H9 (cell line): ENCODE data around the gene DNAJA4. TPM values are rescaled to one million over a fixed set of nuclear protein-coding genes. Genes with fewer than 3 reads are reported as not detected.

Experiments used
- DNase-seq: peaks from one replicate; pipeline ENCODE4 v3.0.0-alpha.2; 2017
- H2AFZ ChIP-seq: one replicate; pipeline ENCODE4 v1.6.1; 2013; ENCODE audit warnings: mild to moderate bottlenecking, low read length, control low read depth, moderate library complexity
- H2AK5ac ChIP-seq: 2 replicates; pipeline ENCODE4 v1.6.1; 2013; ENCODE audit warnings: low read length, control low read depth, mixed read lengths; ENCODE audit not compliant: insufficient read length
- H2BK120ac ChIP-seq: one replicate; pipeline ENCODE4 v1.6.1; 2013; ENCODE audit warnings: low read depth, mild to moderate bottlenecking, low read length, control low read depth, inconsistent platforms; ENCODE audit not compliant: poor library complexity, severe bottlenecking
- H2BK12ac ChIP-seq: 2 replicates; pipeline ENCODE4 v1.6.1; 2013; ENCODE audit warnings: low read length, control low read depth, mixed read lengths, low read depth; ENCODE audit not compliant: insufficient read length
- H2BK15ac ChIP-seq: 2 replicates; pipeline ENCODE4 v1.6.1; 2013; ENCODE audit warnings: low read depth, low read length, control low read depth
- H2BK20ac ChIP-seq: one replicate; pipeline ENCODE4 v1.6.1; 2013; ENCODE audit warnings: low read depth, mild to moderate bottlenecking, low read length, control low read depth, inconsistent platforms; ENCODE audit not compliant: poor library complexity, severe bottlenecking
- H2BK5ac ChIP-seq: 2 replicates; pipeline ENCODE4 v1.6.1; 2013; ENCODE audit warnings: low read length, control low read depth, mixed read lengths; ENCODE audit not compliant: insufficient read length
- H3K14ac ChIP-seq: 2 replicates; pipeline ENCODE4 v1.6.1; 2013; ENCODE audit warnings: low read length, control low read depth; ENCODE audit not compliant: insufficient read depth
- H3K18ac ChIP-seq: 2 replicates; pipeline ENCODE4 v1.6.1; 2013; ENCODE audit warnings: low read depth, mild to moderate bottlenecking, mixed read lengths, low read length, control low read depth; ENCODE audit not compliant: insufficient read length
- H3K23ac ChIP-seq: 2 replicates; pipeline ENCODE4 v1.6.1; 2013; ENCODE audit warnings: low read length, control low read depth, mixed read lengths, low read depth; ENCODE audit not compliant: insufficient read length
- H3K23me2 ChIP-seq: 2 replicates; pipeline ENCODE4 v1.6.1; 2013; ENCODE audit warnings: low read depth, mild to moderate bottlenecking, mixed read lengths, low read length, control low read depth; ENCODE audit not compliant: insufficient read length, poor library complexity, severe bottlenecking
- H3K27ac ChIP-seq: 2 replicates; pipeline ENCODE4 v1.5.1; 2013; ENCODE audit warnings: low read length, control low read depth, mixed read lengths, low read depth; ENCODE audit not compliant: insufficient read length
- H3K27me3 ChIP-seq: 2 replicates; pipeline ENCODE4 v1.6.1; 2013; ENCODE audit warnings: low read length, control low read depth, inconsistent platforms; ENCODE audit not compliant: insufficient read depth
- H3K4ac ChIP-seq: 2 replicates; pipeline ENCODE4 v1.6.1; 2013; ENCODE audit warnings: low read depth, mild to moderate bottlenecking, control low read depth, inconsistent platforms, low read length, moderate library complexity
- H3K4me1 ChIP-seq: 2 replicates; pipeline ENCODE4 v1.6.1; 2013; ENCODE audit warnings: low read length, control low read depth, inconsistent platforms; ENCODE audit not compliant: insufficient read depth
- H3K4me2 ChIP-seq: 2 replicates; pipeline ENCODE4 v1.6.1; 2013; ENCODE audit warnings: low read length, control low read depth, mixed read lengths; ENCODE audit not compliant: insufficient read length, insufficient read depth
- H3K56ac ChIP-seq: 2 replicates; pipeline ENCODE4 v1.6.1; 2013; ENCODE audit warnings: low read depth, mild to moderate bottlenecking, mixed read lengths, low read length, control low read depth; ENCODE audit not compliant: insufficient read length
- H3K79me1 ChIP-seq: 2 replicates; pipeline ENCODE4 v1.6.1; 2013; ENCODE audit warnings: low read depth, mild to moderate bottlenecking, moderate library complexity, low read length, control low read depth, inconsistent platforms; ENCODE audit not compliant: insufficient read depth, poor library complexity, severe bottlenecking
- H3K79me2 ChIP-seq: 2 replicates; pipeline ENCODE4 v1.6.1; 2013; ENCODE audit warnings: low read length, control low read depth, inconsistent platforms; ENCODE audit not compliant: insufficient read depth
- H3K9ac ChIP-seq: 2 replicates; pipeline ENCODE4 v1.6.1; 2013; ENCODE audit warnings: low read length, control low read depth, mixed read lengths; ENCODE audit not compliant: insufficient read length; ENCODE audit errors: extremely low read depth
- H3K9me3 ChIP-seq: one replicate; pipeline ENCODE4 v1.6.1; 2013; ENCODE audit warnings: low read depth, low read length, inconsistent platforms; ENCODE audit not compliant: control insufficient read depth
- H3T11ph ChIP-seq: one replicate; pipeline ENCODE4 v1.6.1; 2013; ENCODE audit warnings: mild to moderate bottlenecking, low read length, control low read depth, inconsistent platforms
- H4K20me1 ChIP-seq: one replicate; pipeline ENCODE4 v1.6.1; 2013; ENCODE audit not compliant: control insufficient read depth, insufficient read length, insufficient read depth
- H4K5ac ChIP-seq: 2 replicates; pipeline ENCODE4 v1.6.1; 2013; ENCODE audit warnings: low read depth, mild to moderate bottlenecking, mixed read lengths, low read length, control low read depth; ENCODE audit not compliant: insufficient read length
- H4K8ac ChIP-seq: replicated peaks from 2 replicates; pipeline ENCODE4 v1.6.1; 2013; ENCODE audit warnings: low read length, control low read depth, mixed read lengths, low read depth; ENCODE audit not compliant: insufficient read length
- H4K91ac ChIP-seq: 2 replicates; pipeline ENCODE4 v1.6.1; 2013; ENCODE audit warnings: low read depth, mild to moderate bottlenecking, moderate library complexity, mixed read lengths, low read length, control low read depth; ENCODE audit not compliant: insufficient read length
- H3K27ac Mint-ChIP-seq, 3 experiments: 2 replicates in 2 of 3; 3 replicates in 1 of 3; pipeline ENCODE4 v1.8.0; 2020 to 2021; ENCODE audit warnings: mixed read lengths in 3 of 3, mild to moderate bottlenecking in 1 of 3, moderate library complexity in 1 of 3
- H3K27me3 Mint-ChIP-seq: 2 replicates; pipeline ENCODE4 v1.8.0; 2021; ENCODE audit warnings: low read depth, mild to moderate bottlenecking, moderate library complexity, mixed read lengths
- H3K36me3 Mint-ChIP-seq, 3 experiments: 2 replicates in 2 of 3; 3 replicates in 1 of 3; pipeline ENCODE4 v1.8.0; 2020 to 2021; ENCODE audit warnings: low read depth in 3 of 3, mixed read lengths in 3 of 3; ENCODE audit not compliant: insufficient read depth in 1 of 3
- H3K4me1 Mint-ChIP-seq, 2 experiments: 2 replicates each; pipeline ENCODE4 v1.8.0; 2020; ENCODE audit warnings: mixed read lengths in 2 of 2
- H3K4me3 Mint-ChIP-seq, 2 experiments: 2 replicates in 1 of 2; 3 replicates in 1 of 2; pipeline ENCODE4 v1.8.0; 2020 to 2021; ENCODE audit warnings: mild to moderate bottlenecking in 2 of 2, mixed read lengths in 2 of 2, moderate library complexity in 1 of 2
- H3K9me3 Mint-ChIP-seq, 2 experiments: 2 replicates in 1 of 2; 3 replicates in 1 of 2; pipeline ENCODE4 v1.8.0; 2020; ENCODE audit warnings: mild to moderate bottlenecking in 2 of 2, mixed read lengths in 2 of 2, moderate library complexity in 1 of 2
- WGBS: extraction: QIAGEN DNeasy Blood & Tissue Kit; methylation state at CpG from one replicate; pipeline ENCODE4 v1.1.7; 2013; ENCODE audit warnings: missing lambda C conversion rate, low lambda C conversion rate, mixed read lengths; ENCODE audit not compliant: insufficient read length; ENCODE audit errors: extremely low coverage; 5-methylcytosine and 5-hydroxymethylcytosine counted together
- total RNA-seq: library from RNA; stranded (reverse); gene quantifications from 2 replicates; pipeline ENCODE4 v1.2.1, GENCODE V29; 2021
- TF ChIP-seq, protein P1 (sequence below): fragments of 200-600 bp; sonication (generic); conservative IDR thresholded peaks from 3 replicates; pipeline ENCODE4 v1.8.0; 2021; ENCODE audit warnings: antibody characterized with exemption, mild to moderate bottlenecking

The DNAJA4 gene
- total RNA-seq, 1 experiment from 2014 or later: 0.13 TPM

DNA sequence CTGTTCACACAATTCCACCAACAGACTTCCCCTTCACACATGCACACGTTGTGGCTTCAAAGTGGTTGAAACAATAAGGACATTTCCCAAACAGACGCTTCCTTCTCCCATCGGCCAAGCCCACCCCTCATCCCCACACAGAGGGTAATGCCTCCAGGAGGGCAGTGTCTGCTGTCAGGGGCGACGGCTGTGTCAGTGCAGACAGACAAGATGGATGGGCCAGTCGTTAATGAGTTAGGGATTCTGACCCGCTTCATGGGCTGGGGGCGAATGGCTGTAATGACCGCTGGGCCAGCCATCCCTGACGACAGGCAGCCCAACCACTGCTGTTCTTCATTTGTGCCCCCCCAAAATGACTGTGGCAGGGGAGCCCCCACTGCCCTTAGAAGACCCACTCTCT lies 55.2 kb downstream of the DNAJA4 start:
- no peak overlapping the region for H3K23ac ChIP-seq
- peaks cover 2% of the 10 kb centered on the region for H3K27me3 Mint-ChIP-seq
- no peaks in the 10 kb centered on the region for H3K23me2 ChIP-seq
- WGBS: no CpG with 5 or more reads among the region's 10 CpGs
- H2BK12ac ChIP-seq: no peak overlapping the region
- no peak overlapping the region for H3K4ac ChIP-seq
- no peaks in the 10 kb centered on the region; a peak in 1 of 5 replicates for H3K9me3 Mint-ChIP-seq
- no peak overlapping the region for H3K4me2 ChIP-seq
- H3K9ac ChIP-seq: no peak overlapping the region
- no peak overlapping the region for H4K5ac ChIP-seq
- H3K27ac Mint-ChIP-seq: no peak overlapping the region
- H3K4me1 ChIP-seq: peaks cover 11% of the 10 kb centered on the region; the same call in 1 of the 2 replicates
- H2BK15ac ChIP-seq: no peak overlapping the region
- no peaks in the 10 kb centered on the region for H3K79me1 ChIP-seq
- H3T11ph ChIP-seq: no peak overlapping the region
- no peak for DNase-seq
- H4K91ac ChIP-seq: no peak overlapping the region
- no peak overlapping the region for H3K56ac ChIP-seq
- no peak overlapping the region for H3K27ac ChIP-seq
- H3K27me3 ChIP-seq: no peaks in the 10 kb centered on the region
- no peaks in the 10 kb centered on the region for H4K20me1 ChIP-seq
- H2BK120ac ChIP-seq: no peak overlapping the region
- no peak overlapping the region for H2BK20ac ChIP-seq
- H3K79me2 ChIP-seq: no peaks in the 10 kb centered on the region
- H3K9me3 ChIP-seq: no peaks in the 10 kb centered on the region
- peaks cover 39 to 56% of the 10 kb centered on the region in 2 experiments for H3K4me1 Mint-ChIP-seq
- TF ChIP-seq, protein P1, sequence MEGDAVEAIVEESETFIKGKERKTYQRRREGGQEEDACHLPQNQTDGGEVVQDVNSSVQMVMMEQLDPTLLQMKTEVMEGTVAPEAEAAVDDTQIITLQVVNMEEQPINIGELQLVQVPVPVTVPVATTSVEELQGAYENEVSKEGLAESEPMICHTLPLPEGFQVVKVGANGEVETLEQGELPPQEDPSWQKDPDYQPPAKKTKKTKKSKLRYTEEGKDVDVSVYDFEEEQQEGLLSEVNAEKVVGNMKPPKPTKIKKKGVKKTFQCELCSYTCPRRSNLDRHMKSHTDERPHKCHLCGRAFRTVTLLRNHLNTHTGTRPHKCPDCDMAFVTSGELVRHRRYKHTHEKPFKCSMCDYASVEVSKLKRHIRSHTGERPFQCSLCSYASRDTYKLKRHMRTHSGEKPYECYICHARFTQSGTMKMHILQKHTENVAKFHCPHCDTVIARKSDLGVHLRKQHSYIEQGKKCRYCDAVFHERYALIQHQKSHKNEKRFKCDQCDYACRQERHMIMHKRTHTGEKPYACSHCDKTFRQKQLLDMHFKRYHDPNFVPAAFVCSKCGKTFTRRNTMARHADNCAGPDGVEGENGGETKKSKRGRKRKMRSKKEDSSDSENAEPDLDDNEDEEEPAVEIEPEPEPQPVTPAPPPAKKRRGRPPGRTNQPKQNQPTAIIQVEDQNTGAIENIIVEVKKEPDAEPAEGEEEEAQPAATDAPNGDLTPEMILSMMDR: no peak
- no peak overlapping the region for H2AK5ac ChIP-seq
- H2BK5ac ChIP-seq: no peak overlapping the region
- no peaks in the 10 kb centered on the region for H3K36me3 Mint-ChIP-seq
- H3K14ac ChIP-seq: no peak overlapping the region
- no peak overlapping the region for H4K8ac ChIP-seq
- H2AFZ ChIP-seq: no peak overlapping the region
- no peak overlapping the region for H3K4me3 Mint-ChIP-seq
- no peak overlapping the region for H3K18ac ChIP-seq
